Measurements from ENCODE around the gene TRIM50. TPM values are rescaled to one million over a fixed set of nuclear protein-coding genes. Genes with fewer than 3 reads are reported as not detected.

Gene TRIM50
- polyA plus RNA-seq, 1 donor (not counting 4 experiments of a cell fraction or from before 2014, with no cell fraction given) = not detected

- Histone ChIP-seq H3K9ac (ENCODE audit: control insufficient read depth, extremely low read depth, insufficient read depth, low read length) (no peak overlapping the region), H4K20me1 (ENCODE audit: control insufficient read depth, extremely low read depth, insufficient read depth, low read length) (no peaks in the 10 kb centered on the region), H3K9me3 (ENCODE audit: control insufficient read depth, low read depth, low read length) (no peaks in the 10 kb centered on the region), H3K79me2 (ENCODE audit: control insufficient read depth, insufficient read depth, low read length) (no peaks in the 10 kb centered on the region), H3K27me3 (ENCODE audit: control insufficient read depth, extremely low read depth, insufficient read depth, low read length) (peaks cover 16% of the 10 kb centered on the region), H3K4me2 (ENCODE audit: control insufficient read depth, extremely low read depth, insufficient read depth, low read depth, low read length) (no peak overlapping the region), H3K4me1 (ENCODE audit: control insufficient read depth, extremely low read depth, insufficient read depth, low read length) (no peaks in the 10 kb centered on the region), H3K36me3 (ENCODE audit: control insufficient read depth in 2 of 2, extremely low read depth in 1 of 2, insufficient read depth in 2 of 2, low read length in 2 of 2) (no peaks in the 10 kb centered on the region), H3K4me3 (ENCODE audit: control insufficient read depth in 2 of 3, extremely low read depth in 1 of 3, insufficient read depth in 2 of 3, low read depth in 1 of 3, low read length in 3 of 3) (no peak overlapping the region), H3K27ac (ENCODE audit: control insufficient read depth, insufficient read depth, low read length) (no peak overlapping the region), H2AFZ (ENCODE audit: control insufficient read depth, low read length) (no peak overlapping the region), H3K9me1 (ENCODE audit: control insufficient read depth, extremely low read depth, insufficient read depth, low read length) (no peaks in the 10 kb centered on the region)
- no peak for DNase-seq (ENCODE audit: low read depth, low spot score)
- FAIRE-seq = no peak
- dilution Hi-C loops (cut with MboI; ENCODE audit: extremely low pct_ligation_motif_present, low sequenced_read_pairs) = no loop called here
- TF ChIP-seq CTCF (optimal IDR thresholded peaks at IDR 0.05 in 1 of 3, IDR thresholded peaks at IDR 0.05 in 1 of 3, conservative IDR thresholded peaks at IDR 0.05 in 1 of 3; ENCODE audit: extremely low read depth in 1 of 3, insufficient read depth in 2 of 3, low read length in 3 of 3) (no peak), EZH2 (IDR thresholded peaks at IDR 0.05; ENCODE audit: low read length) (no peak)
Observed at GRCh38 chr7:73332447-73332846, 4.6 kb upstream of the TRIM50 start.

GRCh38 chr7:73330772-73331171, 2.9 kb upstream of the TRIM50 start:
- H3K79me2 ChIP-seq (ENCODE audit: control insufficient read depth, insufficient read depth, low read length) = no peaks in the 10 kb centered on the region
- TF ChIP-seq CTCF (optimal IDR thresholded peaks at IDR 0.05 in 1 of 3, IDR thresholded peaks at IDR 0.05 in 1 of 3, conservative IDR thresholded peaks at IDR 0.05 in 1 of 3; ENCODE audit: extremely low read depth in 1 of 3, insufficient read depth in 2 of 3, low read length in 3 of 3) = no peak
- no peak for TF ChIP-seq EZH2 (IDR thresholded peaks at IDR 0.05; ENCODE audit: low read length)
- FAIRE-seq (no peak), DNase-seq (ENCODE audit: low read depth, low spot score) (no peak)
- peaks cover 12% of the 10 kb centered on the region for H3K27me3 ChIP-seq (ENCODE audit: control insufficient read depth, extremely low read depth, insufficient read depth, low read length)
- H3K9ac ChIP-seq (ENCODE audit: control insufficient read depth, extremely low read depth, insufficient read depth, low read length) = no peak overlapping the region
- no peaks in the 10 kb centered on the region for H3K9me1 ChIP-seq (ENCODE audit: control insufficient read depth, extremely low read depth, insufficient read depth, low read length)
- no peaks in the 10 kb centered on the region for H4K20me1 ChIP-seq (ENCODE audit: control insufficient read depth, extremely low read depth, insufficient read depth, low read length)
- no peak overlapping the region for H3K27ac ChIP-seq (ENCODE audit: control insufficient read depth, insufficient read depth, low read length)
- H3K9me3 ChIP-seq (ENCODE audit: control insufficient read depth, low read depth, low read length) = no peaks in the 10 kb centered on the region
- no peaks in the 10 kb centered on the region for H3K4me1 ChIP-seq (ENCODE audit: control insufficient read depth, extremely low read depth, insufficient read depth, low read length)
- dilution Hi-C loops (cut with MboI; ENCODE audit: extremely low pct_ligation_motif_present, low sequenced_read_pairs) = no loop called here
- no peak overlapping the region for H3K4me2 ChIP-seq (ENCODE audit: control insufficient read depth, extremely low read depth, insufficient read depth, low read depth, low read length)
- H2AFZ ChIP-seq (ENCODE audit: control insufficient read depth, low read length) = no peak overlapping the region
- H3K4me3 ChIP-seq (ENCODE audit: control insufficient read depth in 2 of 3, extremely low read depth in 1 of 3, insufficient read depth in 2 of 3, low read depth in 1 of 3, low read length in 3 of 3) = no peak overlapping the region
- H3K36me3 ChIP-seq (ENCODE audit: control insufficient read depth in 2 of 2, extremely low read depth in 1 of 2, insufficient read depth in 2 of 2, low read length in 2 of 2) = no peaks in the 10 kb centered on the region

All from keratinocyte (primary cell).